Testis (tissue), 2 donors: ENCODE results near the gene CCT8.

Experiments
- CTCF ChIP-seq, 3 experiments: fragments of 450-650 bp in 2 of 3; fragments of 200-600 bp in 1 of 3; sonication (generic) in 1 of 3; IDR thresholded peaks; one replicate each; pipeline ENCODE4 v1.5.1; 2016 to 2019; ENCODE audit warnings: antibody characterized with exemption in 3 of 3, mild to moderate bottlenecking in 2 of 3, moderate library complexity in 1 of 3
- POLR2A ChIP-seq: fragments of 450-650 bp; IDR thresholded peaks from one replicate; pipeline ENCODE4 v1.6.1; 2017; ENCODE audit warnings: antibody characterized with exemption, mild to moderate bottlenecking, moderate library complexity

DNA sequence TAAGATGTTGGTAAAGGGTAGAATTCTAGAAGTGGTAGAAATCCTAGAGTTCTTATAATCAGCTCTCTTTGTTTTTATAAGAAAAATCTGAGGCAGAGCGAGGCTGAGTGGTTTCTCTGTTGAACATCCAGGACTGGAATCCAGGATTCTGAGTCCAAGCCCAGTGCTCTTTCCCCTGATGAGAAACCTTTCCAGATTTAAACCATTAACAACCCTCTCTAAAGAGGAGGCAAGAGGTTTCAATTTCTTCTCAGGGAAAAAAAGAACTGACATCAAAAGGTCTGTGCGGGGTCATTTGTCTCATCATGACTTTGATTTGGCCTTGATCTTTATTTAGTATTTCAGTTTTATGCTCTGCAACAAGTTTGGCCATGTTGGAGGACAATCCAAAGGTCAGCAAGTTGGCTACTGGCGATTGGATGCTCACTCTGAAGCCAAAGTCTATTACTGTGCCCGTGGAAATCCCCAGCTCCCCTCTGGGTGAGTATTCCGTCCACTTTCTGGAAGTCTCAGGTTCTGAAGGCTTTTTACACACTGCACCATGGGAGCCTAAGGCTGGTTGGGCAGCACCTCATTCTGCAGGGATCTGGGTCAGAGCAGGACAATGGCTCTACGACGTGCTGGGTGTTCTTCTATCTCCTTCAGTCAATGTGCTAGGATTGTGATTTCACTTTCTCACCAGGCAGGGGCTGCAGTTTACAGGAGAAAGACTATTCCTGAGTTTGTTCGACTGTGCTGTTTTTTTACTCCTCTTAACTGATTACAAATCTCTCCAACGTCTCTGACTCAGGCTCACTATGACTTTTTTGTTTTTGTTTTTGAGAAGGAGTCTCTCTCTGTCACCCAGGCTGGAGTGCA lies 18.9 kb upstream of the CCT8 start:
- no peak for TF ChIP-seq CTCF (IDR thresholded peaks at IDR 0.05)
- no peak for TF ChIP-seq POLR2A
